ENCODE measurements around the gene DNAH10. TPM values are rescaled to one million over a fixed set of nuclear protein-coding genes. Genes with fewer than 3 reads are reported as not detected.

Gene DNAH10
- total and polyA plus RNA-seq, 2 of the 4 experiments (the other 2 are of a cell fraction) = 0.18 to 0.22 TPM

DNA sequence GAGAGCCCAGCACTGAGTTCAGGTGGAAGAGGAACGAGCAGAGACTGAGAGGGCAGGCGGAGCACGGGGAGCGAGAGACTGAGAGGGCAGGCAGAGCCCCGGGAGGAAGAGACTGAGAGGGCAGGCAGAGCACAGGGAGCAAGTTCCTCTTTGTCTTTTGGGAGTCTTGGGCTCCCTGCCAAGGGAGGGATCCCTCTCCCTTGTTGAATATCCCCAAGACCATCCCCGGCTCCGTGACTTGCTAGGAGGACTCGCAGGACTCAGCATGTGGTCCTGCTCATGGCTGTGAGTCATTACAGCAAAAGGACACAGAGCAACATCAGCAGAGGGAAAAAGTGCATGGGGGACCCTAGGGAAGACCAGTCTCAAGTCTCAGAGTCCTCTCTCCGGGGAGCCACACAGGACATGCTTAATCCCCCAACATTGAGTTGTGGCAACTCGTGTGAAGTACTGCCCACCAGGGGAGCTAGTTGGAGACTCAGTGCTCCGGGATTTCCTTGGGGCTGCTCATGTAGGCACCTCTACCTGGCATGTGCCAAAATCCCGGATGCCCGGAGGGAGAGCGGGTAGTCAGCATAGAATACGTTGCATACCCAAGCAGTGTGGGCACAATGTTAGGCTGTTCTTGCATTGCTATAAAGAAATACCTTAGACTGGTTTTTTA is 129.5 kb downstream of the DNAH10 start:
- Histone ChIP-seq H3K27me3 (ENCODE audit: control insufficient read depth, insufficient read depth, low read length) (peaks cover 41% of the 10 kb centered on the region), H2BK20ac (ENCODE audit: low read depth, low read length) (no peak overlapping the region), H3K27ac (ENCODE audit: insufficient read depth, low read length) (no peak overlapping the region), H3K9me1 (ENCODE audit: insufficient read depth, low read length) (no peaks in the 10 kb centered on the region), H3K4me1 (ENCODE audit: control insufficient read depth, insufficient read depth, low read length) (no peaks in the 10 kb centered on the region), H3K4ac (ENCODE audit: low read depth, low read length) (no peak overlapping the region), H3K14ac (replicated peaks; ENCODE audit: low read depth, low read length) (no peak overlapping the region), H4K8ac (ENCODE audit: low read depth in 2 of 2, low read length in 2 of 2) (no peak overlapping the region), H3K4me2 (ENCODE audit: low read depth, low read length) (no peak overlapping the region), H4K5ac (ENCODE audit: low read depth, low read length) (no peak overlapping the region), H3K4me3 (ENCODE audit: insufficient read depth, low read depth, low read length) (no peak overlapping the region), H2AFZ (replicated peaks; ENCODE audit: low read length, poor library complexity) (no peak overlapping the region), H2BK15ac (ENCODE audit: low read depth, low read length) (no peak overlapping the region), H3K9me3 (ENCODE audit: control insufficient read depth, insufficient read depth, low read length) (0 out of 2 replicates have a peak, but pooled peaks cover 3% of the 10 kb centered on the region), H3K36me3 (ENCODE audit: control insufficient read depth, insufficient read depth, low read length) (no peaks in the 10 kb centered on the region), H2AK9ac (replicated peaks; ENCODE audit: low read depth, low read length, poor library complexity) (no peak overlapping the region), H3K56ac (ENCODE audit: extremely low read depth, insufficient read depth, low read length) (no peak overlapping the region), H2BK5ac (ENCODE audit: low read depth, low read length, poor library complexity, severe bottlenecking) (no peak overlapping the region), H3K23ac (ENCODE audit: low read depth, low read length) (no peak overlapping the region), H3K79me1 (ENCODE audit: low read depth in 1 of 2, low read length in 2 of 2) (no peaks in the 10 kb centered on the region), H2AK5ac (ENCODE audit: low read depth, low read length) (no peak overlapping the region), H3K18ac (ENCODE audit: low read depth, low read length) (no peak overlapping the region), H3K9ac (ENCODE audit: low read depth, low read length) (no peak overlapping the region), H4K20me1 (ENCODE audit: insufficient read depth, low read length) (no peaks in the 10 kb centered on the region), H2BK120ac (ENCODE audit: low read depth, low read length) (no peak overlapping the region), H4K91ac (ENCODE audit: insufficient read depth, low read depth, low read length) (no peak overlapping the region)
- no TSS peak for BruUV-seq (replicated peaks)
- intact Hi-C loops (cut with micrococcal nuclease) = no loop called here
- ATAC-seq (ENCODE audit: low read depth) (no peak), DNase-seq (no peak)
- POLR2A ChIA-PET (ENCODE audit: unreplicated experiment) = no interaction called here
- WGBS, 2 experiments (ENCODE audit: extremely low coverage in 2 of 2, insufficient read length in 1 of 2) = 65% methylated on average over 7 of the region's 15 CpGs; no CpG with 5 or more reads in 1 of the 2 experiments
- in situ Hi-C loops (cut with MboI; ENCODE audit: low sequenced_read_pairs) = no loop called here
- dilution Hi-C loops (cut with HindIII; ENCODE audit: low sequenced_read_pairs, unreplicated experiment) = no loop called here
- TF ChIP-seq RAD21 (IDR thresholded peaks at IDR 0.05; ENCODE audit: low read length) (no peak), MXI1 (IDR thresholded peaks at IDR 0.05; ENCODE audit: borderline replicate concordance, low read depth, low read length) (no peak)
- CTCF ChIA-PET = no interaction called here
